HepG2 (cell line): ENCODE measurements around the gene C1orf115. TPM values are rescaled to one million over a fixed set of nuclear protein-coding genes. Genes with fewer than 3 reads are reported as not detected.

ENCODE experiments used
- ATAC-seq: fragments of 200-7000 bp; cut with Tn5 transposase; 3 replicates; pipeline ENCODE4 v1.9.1; 2020; ENCODE audit warnings: mild to moderate bottlenecking, moderate library complexity
- BruUV-seq: library from RNA; stranded (reverse); fragments of 400-500 nt; replicated peaks from 2 replicates; lab custom pipeline; 2021; lab: Mats Ljungman, UMichigan
- CTCF ChIA-PET: fragments of 300-600 bp; formaldehyde crosslinking; extraction: SDS; loops from one replicate; lab custom pipeline; 2021; ENCODE audit warnings: low total read pairs, inconsistent platforms, low intra/inter-chr PET ratio; lab: Yijun Ruan, JAX
- POLR2A ChIA-PET: fragments of 350-600 bp; sonication (Branson Sonifier 250); formaldehyde crosslinking; loops from one replicate; lab custom pipeline; 2020; ENCODE audit warnings: antibody characterized with exemption, inconsistent platforms; lab: Yijun Ruan, JAX
- DNase-seq: peaks from one replicate; pipeline ENCODE4 v3.0.0-alpha.2; 2015; ENCODE audit warnings: low spot score
- FAIRE-seq: peaks from 3 replicates; lab custom pipeline; 2011; peaks lifted over from hg19 to GRCh38; lab: Jason Lieb, UNC
- H2AFZ ChIP-seq: one replicate; pipeline ENCODE4 v1.6.1; 2011; ENCODE audit warnings: low read length, inconsistent platforms
- H3K27ac ChIP-seq: fragments of 300-600 bp; 3 replicates; pipeline ENCODE4 v1.8.0; 2011; ENCODE audit warnings: mixed run types, mild to moderate bottlenecking, mixed read lengths, low read length, inconsistent platforms; ENCODE audit not compliant: insufficient read depth; ENCODE audit errors: extremely low read length
- H3K27me3 ChIP-seq, 2 experiments: fragments of 200-600 bp in 1 of 2; 2 replicates in 1 of 2; 3 replicates in 1 of 2; pipeline versions ENCODE4 v1.6.0 to v1.8.0; 2011; ENCODE audit warnings: low read length in 2 of 2, mild to moderate bottlenecking in 2 of 2, moderate library complexity in 2 of 2, inconsistent platforms in 1 of 2; ENCODE audit not compliant: insufficient read depth in 2 of 2, control insufficient read depth in 1 of 2
- H3K36me3 ChIP-seq, 2 experiments: fragments of 200-600 bp in 1 of 2; replicated peaks in 1 of 2; 2 replicates in 1 of 2; 3 replicates in 1 of 2; pipeline versions ENCODE4 v1.5.1 to v1.8.0; 2011; ENCODE audit warnings: low read length in 2 of 2, inconsistent platforms in 1 of 2; ENCODE audit not compliant: insufficient read depth in 2 of 2, control insufficient read depth in 1 of 2
- H3K4me1 ChIP-seq: 2 replicates; pipeline ENCODE4 v1.5.1; 2012; ENCODE audit warnings: low read length, inconsistent platforms; ENCODE audit not compliant: insufficient read depth
- H3K4me2 ChIP-seq: 2 replicates; pipeline ENCODE4 v1.6.0; 2011; ENCODE audit warnings: low read depth, low read length, inconsistent platforms
- H3K4me3 ChIP-seq, 3 experiments: fragments of 200-600 bp in 1 of 3; sonication (generic), shearing (Covaris generic) in 1 of 3; replicated peaks in 1 of 3; 2 replicates each; pipeline ENCODE4 v1.5.1; 2011 to 2016; ENCODE audit warnings: low read length in 3 of 3, inconsistent platforms in 2 of 3, low read depth in 2 of 3, mild to moderate bottlenecking in 2 of 3, control low read depth in 1 of 3, mixed read lengths in 1 of 3; ENCODE audit not compliant: insufficient read depth in 1 of 3
- H3K79me2 ChIP-seq: one replicate; pipeline ENCODE4 v1.6.1; 2011; ENCODE audit warnings: low read length, inconsistent platforms; ENCODE audit not compliant: insufficient read depth
- H3K9ac ChIP-seq: 2 replicates; pipeline ENCODE4 v1.6.0; 2011; ENCODE audit warnings: mild to moderate bottlenecking, low read depth, low read length, inconsistent platforms; ENCODE audit not compliant: insufficient read depth
- H3K9me3 ChIP-seq: 2 replicates; pipeline ENCODE4 v1.5.1; 2012; ENCODE audit warnings: mild to moderate bottlenecking, low read length
- H4K20me1 ChIP-seq: 2 replicates; pipeline ENCODE4 v1.6.0; 2011; ENCODE audit warnings: inconsistent platforms, mild to moderate bottlenecking, low read length, moderate library complexity; ENCODE audit not compliant: insufficient read depth
- ATF1 ChIP-seq: IDR thresholded peaks from 2 replicates; pipeline ENCODE4 v1.6.1; 2016; ENCODE audit warnings: mild to moderate bottlenecking, control low read depth
- GZF1 ChIP-seq: sonication (generic); formaldehyde crosslinking; IDR thresholded peaks from 2 replicates; pipeline ENCODE4 v1.5.1; 2020; ENCODE audit warnings: mild to moderate bottlenecking, missing genetic modification reagents
- HMGA1 ChIP-seq: sonication (generic); formaldehyde crosslinking; conservative IDR thresholded peaks from 2 replicates; pipeline ENCODE4 v1.4.0; 2020; ENCODE audit warnings: missing genetic modification reagents
- NBN ChIP-seq: fragments of 450-650 bp; conservative IDR thresholded peaks from 2 replicates; pipeline ENCODE4 v1.6.1; 2017
- NR3C1 ChIP-seq: sonication (generic); formaldehyde crosslinking; IDR thresholded peaks from 2 replicates; pipeline ENCODE4 v1.4.0; 2020; ENCODE audit warnings: missing genetic modification reagents
- SCMH1 ChIP-seq: sonication (generic); formaldehyde crosslinking; IDR thresholded peaks from 2 replicates; pipeline ENCODE4 v1.9.0; 2021; ENCODE audit warnings: missing genetic modification reagents, mild to moderate bottlenecking, borderline replicate concordance
- SP5 ChIP-seq: IDR thresholded peaks from 2 replicates; pipeline ENCODE4 v1.6.1; 2016; ENCODE audit warnings: low read depth, borderline replicate concordance
- ZFAT ChIP-seq: sonication (generic); formaldehyde crosslinking; conservative IDR thresholded peaks from 2 replicates; pipeline ENCODE4 v1.8.1; 2023; ENCODE audit warnings: missing genetic modification reagents, inconsistent platforms
- ZNF354B ChIP-seq: sonication (generic); formaldehyde crosslinking; IDR thresholded peaks from 2 replicates; pipeline ENCODE4 v1.8.0; 2022; ENCODE audit warnings: mild to moderate bottlenecking, missing genetic modification reagents
- ZNF543 ChIP-seq: sonication (generic); formaldehyde crosslinking; IDR thresholded peaks from 2 replicates; pipeline ENCODE4 v1.4.0; 2020; ENCODE audit warnings: mild to moderate bottlenecking, missing genetic modification reagents
- ZNF788 ChIP-seq: sonication (generic); formaldehyde crosslinking; IDR thresholded peaks from 2 replicates; pipeline ENCODE4 v1.5.0; 2020; ENCODE audit warnings: mild to moderate bottlenecking, missing genetic modification reagents, borderline replicate concordance
- ZNF792 ChIP-seq: IDR thresholded peaks from 2 replicates; pipeline ENCODE4 v1.6.1; 2016
- WGBS: methylation state at CpG from one replicate; pipeline ENCODE4 v1.1.6; 2017; ENCODE audit warnings: low lambda C conversion rate; 5-methylcytosine and 5-hydroxymethylcytosine counted together
- in situ Hi-C: cut with HindIII; loops from 2 replicates; pipeline ENCODE4 v1.10.0; 2017; ENCODE audit warnings: low pct_unique_long_range_greater_than_20kb; ENCODE audit not compliant: extremely low pct_ligation_motif_present
- intact Hi-C: fragments of 100-400 bp; cut with micrococcal nuclease; formaldehyde crosslinking; loops from one replicate; pipeline ENCODE4 v1.10.0; 2022; ENCODE audit not compliant: unreplicated experiment
- polyA plus RNA-seq, 8 experiments: library from polyadenylated mRNA; depleted of rRNA in 3 of 8; stranded (reverse) in 7 of 8; unstranded in 1 of 8; fragments of >200 nt; fragmentation: Illumina TruSeq in 4 of 8; extraction: Trizol in 4 of 8; gene quantifications; 2 replicates each; pipeline versions ENCODE4 v1.2.1 to v1.2.3, GENCODE V29; 2011 to 2016; ENCODE audit warnings: low read depth in 4 of 8, missing spikeins in 1 of 8, mixed read lengths in 1 of 8; ENCODE audit not compliant: insufficient read depth in 1 of 8
- total RNA-seq, 5 experiments: library from RNA; depleted of rRNA; stranded (reverse); fragments of >200 nt; fragmentation: Illumina TruSeq; extraction: Trizol; gene quantifications; 2 replicates each; pipeline ENCODE4 v1.2.3, GENCODE V29; 2016; ENCODE audit warnings: low read depth in 1 of 5
- TF ChIP-seq, protein P1 (sequence below): IDR thresholded peaks from 2 replicates; pipeline ENCODE4 v1.6.1; 2016; ENCODE audit warnings: missing biosample characterization, missing genetic modification reagents, low read depth
- TF ChIP-seq, protein P2 (sequence below): sonication (generic); formaldehyde crosslinking; IDR thresholded peaks from 2 replicates; pipeline ENCODE4 v1.4.0; 2020; ENCODE audit warnings: mild to moderate bottlenecking, low read depth, missing genetic modification reagents
- TF ChIP-seq, protein P3 (sequence below): IDR thresholded peaks from 2 replicates; pipeline ENCODE4 v1.6.1; 2018; ENCODE audit warnings: missing genetic modification reagents, mild to moderate bottlenecking, missing compliant biosample characterization
- TF ChIP-seq, protein P4 (sequence below): sonication (generic); formaldehyde crosslinking; IDR thresholded peaks from 2 replicates; pipeline ENCODE4 v1.5.0; 2020; ENCODE audit warnings: missing genetic modification reagents
- TF ChIP-seq, protein P5 (sequence below): sonication (generic); formaldehyde crosslinking; IDR thresholded peaks from 2 replicates; pipeline ENCODE4 v1.5.0; 2020; ENCODE audit warnings: mild to moderate bottlenecking, missing genetic modification reagents, borderline replicate concordance

The C1orf115 gene
- total and polyA plus RNA-seq, 2 of the 13 experiments (the other 11 are each of a cell fraction or from before 2014, with no cell fraction given) = 25.2 to 85.9 TPM

DNA sequence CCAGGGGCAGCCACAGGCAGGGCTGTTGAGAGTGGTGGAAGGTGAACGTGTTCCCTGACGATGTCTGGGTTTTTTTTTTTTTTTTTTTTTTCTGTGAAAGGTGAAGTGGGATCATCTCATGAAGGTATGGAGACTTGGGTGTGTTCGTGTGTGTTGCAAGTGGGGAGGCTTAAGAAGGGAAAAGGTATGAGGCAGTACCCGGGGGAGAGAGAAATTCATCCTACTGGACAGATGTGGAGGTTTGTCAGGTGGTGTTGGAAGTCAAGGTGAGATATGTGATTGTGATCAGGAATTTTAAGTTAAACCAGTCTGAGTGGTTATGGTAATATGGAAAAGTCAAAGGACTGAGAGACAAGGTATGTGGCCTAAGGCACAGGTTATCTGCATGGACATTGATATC, 5.3 kb downstream of the C1orf115 start:
- CTCF ChIA-PET = no interaction called here
- Histone ChIP-seq H3K4me1 (peaks cover 68% of the 10 kb centered on the region), H3K27ac (no peak overlapping the region), H3K4me2 (no peak overlapping the region), H3K36me3 (peaks cover 7 to 14% of the 10 kb centered on the region in 2 experiments), H3K9ac (no peak overlapping the region), H3K27me3 (no peaks in the 10 kb centered on the region; a peak in 2 of 5 replicates), H2AFZ (no peak overlapping the region), H4K20me1 (peaks cover 4% of the 10 kb centered on the region; the same call in 1 of the 2 replicates), H3K4me3 (no peak overlapping the region), H3K79me2 (peaks cover 39% of the 10 kb centered on the region), H3K9me3 (no peaks in the 10 kb centered on the region)
- POLR2A ChIA-PET = no interaction called here
- WGBS = 94% methylated on average over 4 of the region's 4 CpGs
- in situ Hi-C loops (loop anchor here (5.0 kb wide), 1 partner anchor 37 kb away; no protein-coding TSS in a partner anchor), intact Hi-C loops (no loop called here)
- no peak for ATAC-seq
- no peak for FAIRE-seq
- no peak for DNase-seq
- BruUV-seq = no TSS peak
- TF ChIP-seq GZF1 (CRISPR knock-in tag) (no peak), ZFAT (CRISPR knock-in tag) (no peak), ZNF543 (CRISPR knock-in tag) (no peak), ZNF354B (CRISPR knock-in tag) (no peak), NR3C1 (CRISPR knock-in tag) (no peak), ATF1 (CRISPR knock-in tag) (no peak), HMGA1 (CRISPR knock-in tag) (no peak), SP5 (no peak), NBN (no peak), ZNF792 (CRISPR knock-in tag) (no peak), SCMH1 (no peak), ZNF788 (CRISPR knock-in tag) (no peak)
- TF ChIP-seq, protein P1, sequence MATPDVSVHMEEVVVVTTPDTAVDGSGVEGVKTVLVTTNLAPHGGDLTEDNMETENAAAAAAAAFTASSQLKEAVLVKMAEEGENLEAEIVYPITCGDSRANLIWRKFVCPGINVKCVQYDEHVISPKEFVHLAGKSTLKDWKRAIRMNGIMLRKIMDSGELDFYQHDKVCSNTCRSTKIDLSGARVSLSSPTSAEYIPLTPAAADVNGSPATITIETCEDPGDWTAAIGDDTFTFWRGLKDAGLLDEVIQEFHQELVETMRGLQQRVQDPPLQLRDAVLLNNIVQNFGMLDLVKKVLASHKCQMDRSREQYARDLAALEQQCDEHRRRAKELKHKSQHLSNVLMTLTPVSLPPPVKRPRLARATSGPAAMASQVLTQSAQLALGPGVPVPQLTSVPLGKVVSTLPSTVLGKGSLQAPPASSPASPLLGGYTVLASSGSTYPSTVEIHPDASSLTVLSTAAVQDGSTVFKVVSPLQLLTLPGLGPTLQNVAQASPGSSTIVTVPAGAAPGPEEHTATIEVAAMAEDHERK (CRISPR knock-in tag) = no peak
- TF ChIP-seq, protein P2, sequence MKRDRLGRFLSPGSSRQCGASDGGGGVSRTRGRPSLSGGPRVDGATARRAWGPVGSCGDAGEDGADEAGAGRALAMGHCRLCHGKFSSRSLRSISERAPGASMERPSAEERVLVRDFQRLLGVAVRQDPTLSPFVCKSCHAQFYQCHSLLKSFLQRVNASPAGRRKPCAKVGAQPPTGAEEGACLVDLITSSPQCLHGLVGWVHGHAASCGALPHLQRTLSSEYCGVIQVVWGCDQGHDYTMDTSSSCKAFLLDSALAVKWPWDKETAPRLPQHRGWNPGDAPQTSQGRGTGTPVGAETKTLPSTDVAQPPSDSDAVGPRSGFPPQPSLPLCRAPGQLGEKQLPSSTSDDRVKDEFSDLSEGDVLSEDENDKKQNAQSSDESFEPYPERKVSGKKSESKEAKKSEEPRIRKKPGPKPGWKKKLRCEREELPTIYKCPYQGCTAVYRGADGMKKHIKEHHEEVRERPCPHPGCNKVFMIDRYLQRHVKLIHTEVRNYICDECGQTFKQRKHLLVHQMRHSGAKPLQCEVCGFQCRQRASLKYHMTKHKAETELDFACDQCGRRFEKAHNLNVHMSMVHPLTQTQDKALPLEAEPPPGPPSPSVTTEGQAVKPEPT (CRISPR knock-in tag) = no peak
- TF ChIP-seq, protein P3, sequence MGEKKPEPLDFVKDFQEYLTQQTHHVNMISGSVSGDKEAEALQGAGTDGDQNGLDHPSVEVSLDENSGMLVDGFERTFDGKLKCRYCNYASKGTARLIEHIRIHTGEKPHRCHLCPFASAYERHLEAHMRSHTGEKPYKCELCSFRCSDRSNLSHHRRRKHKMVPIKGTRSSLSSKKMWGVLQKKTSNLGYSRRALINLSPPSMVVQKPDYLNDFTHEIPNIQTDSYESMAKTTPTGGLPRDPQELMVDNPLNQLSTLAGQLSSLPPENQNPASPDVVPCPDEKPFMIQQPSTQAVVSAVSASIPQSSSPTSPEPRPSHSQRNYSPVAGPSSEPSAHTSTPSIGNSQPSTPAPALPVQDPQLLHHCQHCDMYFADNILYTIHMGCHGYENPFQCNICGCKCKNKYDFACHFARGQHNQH (CRISPR knock-in tag) = no peak
- TF ChIP-seq, protein P4, sequence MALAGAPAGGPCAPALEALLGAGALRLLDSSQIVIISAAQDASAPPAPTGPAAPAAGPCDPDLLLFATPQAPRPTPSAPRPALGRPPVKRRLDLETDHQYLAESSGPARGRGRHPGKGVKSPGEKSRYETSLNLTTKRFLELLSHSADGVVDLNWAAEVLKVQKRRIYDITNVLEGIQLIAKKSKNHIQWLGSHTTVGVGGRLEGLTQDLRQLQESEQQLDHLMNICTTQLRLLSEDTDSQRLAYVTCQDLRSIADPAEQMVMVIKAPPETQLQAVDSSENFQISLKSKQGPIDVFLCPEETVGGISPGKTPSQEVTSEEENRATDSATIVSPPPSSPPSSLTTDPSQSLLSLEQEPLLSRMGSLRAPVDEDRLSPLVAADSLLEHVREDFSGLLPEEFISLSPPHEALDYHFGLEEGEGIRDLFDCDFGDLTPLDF = no peak
- TF ChIP-seq, protein P5, sequence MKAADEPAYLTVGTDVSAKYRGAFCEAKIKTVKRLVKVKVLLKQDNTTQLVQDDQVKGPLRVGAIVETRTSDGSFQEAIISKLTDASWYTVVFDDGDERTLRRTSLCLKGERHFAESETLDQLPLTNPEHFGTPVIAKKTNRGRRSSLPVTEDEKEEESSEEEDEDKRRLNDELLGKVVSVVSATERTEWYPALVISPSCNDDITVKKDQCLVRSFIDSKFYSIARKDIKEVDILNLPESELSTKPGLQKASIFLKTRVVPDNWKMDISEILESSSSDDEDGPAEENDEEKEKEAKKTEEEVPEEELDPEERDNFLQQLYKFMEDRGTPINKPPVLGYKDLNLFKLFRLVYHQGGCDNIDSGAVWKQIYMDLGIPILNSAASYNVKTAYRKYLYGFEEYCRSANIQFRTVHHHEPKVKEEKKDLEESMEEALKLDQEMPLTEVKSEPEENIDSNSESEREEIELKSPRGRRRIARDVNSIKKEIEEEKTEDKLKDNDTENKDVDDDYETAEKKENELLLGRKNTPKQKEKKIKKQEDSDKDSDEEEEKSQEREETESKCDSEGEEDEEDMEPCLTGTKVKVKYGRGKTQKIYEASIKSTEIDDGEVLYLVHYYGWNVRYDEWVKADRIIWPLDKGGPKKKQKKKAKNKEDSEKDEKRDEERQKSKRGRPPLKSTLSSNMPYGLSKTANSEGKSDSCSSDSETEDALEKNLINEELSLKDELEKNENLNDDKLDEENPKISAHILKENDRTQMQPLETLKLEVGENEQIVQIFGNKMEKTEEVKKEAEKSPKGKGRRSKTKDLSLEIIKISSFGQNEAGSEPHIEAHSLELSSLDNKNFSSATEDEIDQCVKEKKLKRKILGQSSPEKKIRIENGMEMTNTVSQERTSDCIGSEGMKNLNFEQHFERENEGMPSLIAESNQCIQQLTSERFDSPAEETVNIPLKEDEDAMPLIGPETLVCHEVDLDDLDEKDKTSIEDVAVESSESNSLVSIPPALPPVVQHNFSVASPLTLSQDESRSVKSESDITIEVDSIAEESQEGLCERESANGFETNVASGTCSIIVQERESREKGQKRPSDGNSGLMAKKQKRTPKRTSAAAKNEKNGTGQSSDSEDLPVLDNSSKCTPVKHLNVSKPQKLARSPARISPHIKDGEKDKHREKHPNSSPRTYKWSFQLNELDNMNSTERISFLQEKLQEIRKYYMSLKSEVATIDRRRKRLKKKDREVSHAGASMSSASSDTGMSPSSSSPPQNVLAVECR (CRISPR knock-in tag) = no peak
